Umbilical cord (tissue), 2 donors: ENCODE data around the gene SEMA4G. TPM values are rescaled to one million over a fixed set of nuclear protein-coding genes. Genes with fewer than 3 reads are reported as not detected.
A peak's percentile ranks its signal among the peaks of the same experiment; 100 is the strongest.

ENCODE experiments used
- DNase-seq: peaks from one replicate; pipeline ENCODE4 v3.0.0-alpha.2; 2015; ENCODE audit warnings: low spot score
- total RNA-seq: library from RNA; depleted of rRNA; stranded (reverse); fragments of >200 nt; gene quantifications from one replicate; pipeline ENCODE4 v1.2.3, GENCODE V29; 2014; ENCODE audit warnings: low replicate concordance; ENCODE audit not compliant: insufficient read depth

Gene SEMA4G
- total RNA-seq, 1 donor from 2014 or later: 0.24 TPM

DNA sequence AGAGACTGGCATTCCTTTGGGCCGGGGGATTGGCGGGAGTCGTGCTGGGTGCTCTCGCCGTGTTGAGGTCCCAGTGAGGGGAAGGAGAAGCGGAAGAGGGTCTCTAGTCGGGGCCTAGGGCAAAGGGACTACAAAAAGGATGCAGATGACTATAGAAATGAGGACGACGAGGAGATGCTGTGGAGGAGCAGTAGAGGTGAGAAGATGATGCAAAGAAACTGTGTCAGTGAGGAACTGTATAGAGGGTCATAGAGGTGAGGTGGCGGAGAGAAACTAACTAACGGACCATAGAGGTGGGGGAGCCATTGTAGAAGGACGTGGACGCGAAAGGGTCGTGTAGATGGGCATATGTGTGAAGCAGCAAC lies 18.4 kb downstream of the SEMA4G start:
- no peak for DNase-seq

- no peak for DNase-seq
Observed at GRCh38 chr10:100988166-100988565, 18.9 kb downstream of the SEMA4G start.

- no peak for DNase-seq
Observed at GRCh38 chr10:100989088-100989487, 19.8 kb downstream of the SEMA4G start.

DNA sequence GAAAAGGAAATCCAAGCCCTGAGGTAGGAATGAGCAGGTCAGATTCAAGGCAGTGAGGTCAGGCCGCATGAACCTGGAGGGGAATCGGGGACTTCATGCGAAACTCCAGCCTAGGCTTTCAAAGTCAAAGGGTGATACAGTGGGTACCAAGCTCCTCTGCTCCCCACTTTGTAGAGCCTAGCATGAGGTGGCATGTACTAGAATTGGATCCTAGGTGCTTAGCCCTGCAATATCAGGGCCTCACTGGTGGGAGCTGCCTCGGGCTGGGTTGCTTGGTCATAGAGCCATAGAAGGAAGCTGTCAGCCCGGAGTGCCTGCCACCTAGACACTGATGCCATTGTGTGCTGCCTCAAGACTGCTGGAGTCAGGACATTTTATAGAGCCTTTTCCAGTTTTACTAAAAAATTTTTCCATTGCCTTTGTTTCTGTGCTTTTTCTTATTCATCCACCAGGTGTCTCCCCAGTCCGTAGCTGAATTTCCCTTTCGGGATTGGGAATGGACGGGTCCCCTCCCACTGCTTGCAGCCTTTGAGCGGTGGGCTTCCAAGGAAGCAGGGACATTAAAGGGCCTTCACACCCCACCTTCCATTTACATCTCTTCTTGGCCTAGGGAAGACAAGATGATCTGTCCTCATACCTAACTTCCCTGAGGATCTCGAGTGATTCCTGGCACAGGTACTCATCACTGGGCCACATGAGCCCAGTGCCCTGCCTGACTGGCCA lies 24.8 kb downstream of the SEMA4G start:
- peak; percentile 62 for DNase-seq

GRCh38 chr10:100995181-100995580 lies 25.9 kb downstream of the SEMA4G start:
- peak; percentile 39 for DNase-seq

DNA sequence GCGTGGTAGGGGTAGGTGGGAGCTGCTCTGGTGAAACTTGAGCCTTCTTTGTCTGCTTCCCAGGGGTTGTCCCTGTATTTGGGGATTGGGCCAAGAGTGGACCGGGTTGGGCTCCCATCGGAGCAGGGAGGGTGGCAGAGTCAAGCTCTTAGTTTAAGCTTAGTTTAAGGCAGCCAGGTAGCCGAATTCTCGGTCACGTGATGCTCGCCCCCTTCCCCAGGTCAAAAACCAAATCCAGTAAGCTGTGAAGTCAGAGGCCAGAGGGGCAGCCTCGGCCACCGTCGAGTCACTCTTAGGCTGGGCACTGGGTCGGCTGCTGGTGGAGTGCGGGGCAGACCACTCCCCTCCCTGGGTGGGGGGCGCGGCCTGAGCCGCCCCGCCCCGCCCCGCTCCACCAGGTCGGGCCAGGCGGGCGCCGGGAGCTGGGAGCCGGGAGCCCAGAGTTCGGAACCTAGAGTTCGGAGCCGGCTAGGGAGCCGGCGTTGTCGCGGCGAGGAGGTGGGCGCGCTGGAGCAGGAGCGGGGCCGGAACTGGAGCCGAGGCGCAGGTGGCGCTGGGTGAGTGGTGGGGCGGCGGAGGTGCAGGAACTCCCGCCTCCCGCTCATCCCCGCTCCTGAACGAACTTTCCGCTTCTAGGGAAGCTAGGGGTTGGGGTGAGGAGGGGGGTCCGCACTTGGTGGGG lies 27.5 kb downstream of the SEMA4G start:
- DNase-seq: no peak

- DNase-seq: peak; percentile 66
Observed at GRCh38 chr10:100997360-100998182, 28.3 kb downstream of the SEMA4G start.

DNA sequence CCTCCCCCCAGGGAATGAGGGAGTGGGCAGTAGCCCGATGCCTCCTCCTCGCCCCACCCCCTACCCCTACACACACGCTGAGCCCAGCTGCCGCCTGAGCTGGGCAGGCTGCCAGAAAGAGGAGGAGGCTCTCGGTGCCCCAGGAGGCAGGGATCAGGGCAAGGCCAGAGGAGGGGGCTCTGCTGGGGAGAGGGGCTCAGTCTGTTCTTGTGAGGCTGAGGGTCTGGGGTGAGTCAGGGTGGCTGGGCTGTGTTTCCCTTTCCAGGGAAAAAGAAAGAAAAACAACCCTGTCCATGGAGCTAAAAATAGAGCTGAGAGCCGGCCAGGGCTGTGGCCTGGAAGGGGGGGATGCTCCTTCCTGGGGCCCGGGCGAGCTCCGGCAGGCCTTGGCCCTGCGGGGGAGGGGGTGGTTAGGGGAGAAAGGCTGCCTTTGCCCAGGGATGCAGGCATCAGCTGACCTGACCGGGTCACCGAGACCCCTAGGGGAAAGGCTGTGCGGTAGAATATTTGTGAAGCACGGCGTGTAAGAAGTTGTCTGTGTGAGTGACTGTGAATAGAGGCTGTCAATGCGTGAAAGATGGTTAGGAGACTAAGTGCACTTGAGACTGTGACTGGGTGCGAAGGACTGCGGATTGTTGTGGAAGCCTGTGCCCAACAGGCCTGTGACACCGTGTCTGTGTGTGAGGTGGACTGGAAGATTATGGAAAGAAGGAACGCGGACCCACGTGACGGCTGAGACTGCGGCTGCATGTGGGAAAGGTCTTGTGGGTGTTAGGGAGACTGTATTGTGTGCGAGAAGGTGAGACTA lies 29.1 kb downstream of the SEMA4G start:
- peak; percentile 95 for DNase-seq

GRCh38 chr10:100998991-100999741 lies 29.9 kb downstream of the SEMA4G start:
- peak; percentile 89 for DNase-seq

DNA sequence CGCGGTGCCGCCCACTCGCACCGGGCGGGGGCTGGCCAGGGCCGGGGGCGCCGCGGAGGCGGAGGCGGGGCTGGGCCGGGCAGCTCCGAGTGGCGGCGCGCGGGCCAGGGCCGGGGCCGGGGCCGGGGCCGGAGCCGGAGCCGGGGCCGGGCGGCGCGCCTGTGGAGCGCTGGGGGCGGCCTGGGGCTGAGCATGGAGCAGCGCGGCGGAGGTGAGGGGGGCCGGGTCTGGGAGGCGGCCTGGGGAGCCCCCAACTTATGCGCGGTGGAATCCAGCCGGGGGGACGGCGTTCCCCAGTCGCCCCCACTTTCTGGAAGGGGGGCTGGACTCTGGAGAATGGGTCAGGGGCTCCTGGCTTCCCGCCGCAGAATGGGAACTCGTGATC lies 30.4 kb downstream of the SEMA4G start, which contains the start of gene LZTS2:
Gene LZTS2, plus strand, starts transcription at position 67 of the 385 bp plus-strand sequence. CDS start 2,731 bp downstream, outside the sequence.
- DNase-seq: no peak

GRCh38 chr10:101000127-101000914 lies 31.0 kb downstream of the SEMA4G start:
- DNase-seq: peak; percentile 52

DNA sequence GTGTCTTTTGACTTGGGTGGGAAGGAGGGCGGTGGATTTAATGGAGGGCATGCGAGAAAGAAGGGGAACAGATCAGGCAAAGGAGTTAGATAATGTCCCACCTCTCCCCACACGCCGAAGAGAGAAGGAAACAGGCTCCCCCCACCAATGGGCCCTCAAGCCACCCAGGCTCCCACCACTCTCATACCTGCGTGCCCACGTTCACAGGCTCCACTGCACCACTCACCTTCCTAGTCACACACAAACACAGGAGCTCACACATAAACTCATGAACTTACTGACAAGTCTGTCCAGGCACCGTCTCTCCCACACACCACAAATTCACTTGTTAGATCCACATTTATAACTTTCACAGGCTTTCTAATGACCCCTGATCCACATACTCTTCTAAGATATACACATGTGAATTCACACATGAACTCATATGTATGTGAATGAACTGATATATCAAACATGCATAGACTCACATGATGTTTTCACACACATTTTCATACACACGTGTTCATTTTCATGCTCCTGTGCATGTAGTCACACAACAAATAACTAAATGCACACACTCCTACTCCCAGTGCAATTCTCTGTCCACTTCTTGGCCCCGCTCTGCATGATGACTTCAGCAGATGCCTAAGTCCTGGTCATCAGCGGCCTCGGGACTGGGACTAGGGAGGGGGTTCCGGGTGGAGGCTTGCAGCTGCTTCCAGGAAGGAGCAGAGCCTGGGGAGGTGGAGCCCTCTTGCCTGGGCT lies 31.8 kb downstream of the SEMA4G start:
- DNase-seq: peak; percentile 92

- no peak for DNase-seq
Observed at GRCh38 chr10:101001659-101002035, 32.3 kb downstream of the SEMA4G start.

- DNase-seq: no peak
Observed at GRCh38 chr10:101002456-101002855, 33.2 kb downstream of the SEMA4G start.

DNA sequence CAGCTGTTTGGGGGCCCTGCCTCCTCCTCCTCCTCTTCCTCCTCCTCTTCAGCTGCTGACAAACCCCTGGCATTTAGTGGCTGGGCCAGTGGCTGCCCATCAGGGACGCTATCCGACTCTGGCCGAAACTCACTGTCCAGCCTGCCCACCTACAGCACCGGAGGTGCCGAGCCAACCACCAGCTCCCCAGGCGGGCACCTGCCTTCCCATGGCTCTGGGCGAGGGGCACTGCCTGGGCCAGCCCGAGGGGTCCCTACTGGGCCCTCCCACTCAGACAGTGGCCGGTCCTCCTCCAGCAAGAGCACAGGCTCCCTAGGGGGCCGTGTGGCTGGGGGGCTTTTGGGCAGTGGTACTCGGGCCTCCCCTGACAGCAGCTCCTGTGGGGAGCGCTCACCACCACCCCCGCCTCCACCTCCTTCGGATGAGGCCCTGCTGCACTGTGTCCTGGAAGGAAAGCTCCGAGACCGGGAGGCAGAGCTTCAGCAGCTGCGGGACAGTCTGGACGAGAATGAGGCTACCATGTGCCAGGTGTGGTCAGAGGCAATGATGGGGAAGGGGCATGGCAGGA lies 34.4 kb downstream of the SEMA4G start:
- no peak for DNase-seq

DNA sequence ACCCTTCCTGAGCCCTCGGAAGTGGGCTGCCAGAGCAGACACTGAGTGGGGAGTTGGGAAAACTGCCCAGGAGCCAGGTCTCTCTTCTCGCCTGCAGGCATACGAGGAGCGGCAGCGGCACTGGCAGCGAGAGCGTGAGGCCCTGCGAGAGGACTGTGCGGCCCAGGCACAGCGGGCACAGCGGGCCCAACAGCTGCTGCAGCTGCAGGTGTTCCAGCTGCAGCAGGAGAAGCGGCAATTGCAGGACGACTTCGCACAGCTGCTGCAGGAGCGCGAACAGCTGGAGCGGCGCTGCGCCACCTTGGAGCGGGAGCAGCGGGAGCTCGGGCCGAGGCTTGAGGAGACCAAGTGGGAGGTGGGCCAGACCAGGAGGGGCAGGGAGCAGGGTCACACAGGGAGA lies 36.1 kb downstream of the SEMA4G start:
- no peak for DNase-seq

DNA sequence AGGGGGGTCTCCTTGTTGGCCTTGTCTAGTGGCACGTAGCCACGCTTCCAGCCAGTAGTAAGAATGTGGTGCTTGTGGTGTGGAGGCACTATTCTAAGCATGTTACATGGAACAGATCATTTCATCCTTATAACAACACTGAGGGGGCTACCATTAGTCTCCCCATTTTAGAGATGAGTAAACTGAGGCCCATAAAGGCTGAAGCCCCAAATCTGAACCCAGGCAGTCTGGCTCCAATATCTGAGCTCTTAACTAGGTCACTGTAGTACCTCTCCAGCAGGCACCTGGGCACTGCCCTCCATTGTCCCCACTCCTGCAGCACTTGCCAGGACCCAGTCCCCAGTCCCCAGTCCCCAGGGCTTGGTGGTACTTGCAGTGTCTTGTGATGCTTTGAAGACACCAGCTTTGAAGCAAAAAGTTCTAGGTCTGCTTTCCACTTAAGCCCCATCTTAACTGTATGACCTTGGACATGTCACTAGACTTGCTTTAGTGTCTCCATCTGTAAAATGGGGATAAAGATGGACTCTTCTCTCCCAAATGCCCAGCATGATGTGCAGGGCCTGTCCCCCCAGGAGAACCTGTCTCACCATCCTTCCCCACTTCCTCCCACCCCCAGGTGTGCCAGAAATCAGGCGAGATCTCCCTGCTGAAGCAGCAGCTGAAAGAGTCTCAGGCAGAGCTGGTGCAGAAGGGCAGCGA lies 36.7 kb downstream of the SEMA4G start:
- DNase-seq: no peak

DNA sequence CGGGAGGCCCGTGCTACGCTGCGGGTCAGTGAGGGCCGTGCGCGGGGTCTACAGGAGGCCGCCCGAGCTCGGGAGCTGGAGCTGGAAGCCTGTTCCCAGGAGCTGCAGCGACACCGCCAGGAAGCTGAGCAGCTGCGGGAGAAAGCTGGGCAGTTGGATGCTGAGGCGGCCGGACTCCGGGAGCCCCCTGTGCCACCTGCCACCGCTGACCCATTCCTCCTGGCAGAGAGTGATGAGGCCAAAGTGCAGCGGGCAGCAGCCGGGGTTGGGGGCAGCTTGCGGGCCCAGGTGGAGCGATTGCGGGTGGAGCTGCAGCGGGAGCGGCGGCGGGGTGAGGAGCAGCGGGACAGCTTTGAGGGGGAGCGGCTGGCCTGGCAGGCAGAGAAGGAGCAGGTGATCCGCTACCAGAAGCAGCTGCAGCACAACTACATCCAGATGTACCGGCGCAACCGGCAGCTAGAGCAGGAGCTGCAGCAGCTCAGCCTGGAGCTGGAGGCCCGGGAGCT lies 37.3 kb downstream of the SEMA4G start:
- DNase-seq: no peak
